HG03060 (cell line): Measurements from ENCODE around the gene SNX6.
"Not testable (repeated sequence)": the region's sequence is repeated elsewhere in the genome, so short reads cannot be mapped to it uniquely, and the experiment has no call there.

Source experiments
- ATAC-seq: cut with Tn5 transposase; IDR thresholded peaks from one replicate; pipeline ENCODE4 v1.9.1; 2021; ENCODE audit warnings: low read depth, moderate number of reproducible peaks; ENCODE audit not compliant: unreplicated experiment

The SNX6 gene

GRCh38 chr14:34640826-34641225, 10.9 kb upstream of the SNX6 start:
- no peak for ATAC-seq

GRCh38 chr14:34634360-34634771, 4.4 kb upstream of the SNX6 start:
- ATAC-seq: not testable (repeated sequence)

- ATAC-seq: no peak
These were observed 3.8 kb upstream of the SNX6 start for GRCh38 chr14:34633742-34634141.

GRCh38 chr14:34632411-34632978, 2.5 kb upstream of the SNX6 start:
- ATAC-seq: no peak

GRCh38 chr14:34629344-34629656, 648 bp downstream of the SNX6 start:
- ATAC-seq: no peak

- ATAC-seq: no peak
These were observed 1.2 kb downstream of the SNX6 start for GRCh38 chr14:34628681-34629135.

GRCh38 chr14:34623506-34623905, 6.4 kb downstream of the SNX6 start:
- no peak for ATAC-seq

GRCh38 chr14:34620839-34621238, 9.1 kb downstream of the SNX6 start:
- no peak for ATAC-seq

GRCh38 chr14:34620115-34620514, 9.8 kb downstream of the SNX6 start:
- ATAC-seq: no peak

GRCh38 chr14:34619471-34619870, 10.5 kb downstream of the SNX6 start:
- ATAC-seq: no peak

- ATAC-seq: no peak
These were observed 13.6 kb downstream of the SNX6 start for GRCh38 chr14:34616360-34616759.

- no peak for ATAC-seq
These were observed 14.4 kb downstream of the SNX6 start for GRCh38 chr14:34615507-34615906.

- no peak for ATAC-seq
These were observed 15.3 kb downstream of the SNX6 start for GRCh38 chr14:34614638-34615037.

- ATAC-seq: no peak
These were observed 19.8 kb downstream of the SNX6 start for GRCh38 chr14:34610101-34610500.

- ATAC-seq: no peak
These were observed 24.5 kb downstream of the SNX6 start for GRCh38 chr14:34605461-34605860.

- ATAC-seq: no peak
These were observed 25.0 kb downstream of the SNX6 start for GRCh38 chr14:34604995-34605394.

GRCh38 chr14:34596891-34597290, 33.1 kb downstream of the SNX6 start:
- ATAC-seq: no peak

- no peak for ATAC-seq
These were observed 36.1 kb downstream of the SNX6 start for GRCh38 chr14:34593740-34594375.

GRCh38 chr14:34592623-34593022, 37.3 kb downstream of the SNX6 start:
- ATAC-seq: no peak

- ATAC-seq: no peak
These were observed 46.4 kb downstream of the SNX6 start for GRCh38 chr14:34583525-34583924.

GRCh38 chr14:34582117-34582680, 47.7 kb downstream of the SNX6 start:
- no peak for ATAC-seq

GRCh38 chr14:34580381-34580780, 49.6 kb downstream of the SNX6 start:
- no peak for ATAC-seq
